MM.1S (cell line): ENCODE results near the gene GPSM1.

Source experiments
- EZH2 ChIP-seq: fragments of 300-600 bp; sonication (generic); optimal IDR thresholded peaks from 2 replicates; pipeline ENCODE3; 2017; ENCODE audit warnings: low read depth, mild to moderate bottlenecking, antibody characterized with exemption, low read length, mixed read lengths
- EZH2phosphoT487 ChIP-seq: fragments of 300-600 bp; sonication (generic); IDR thresholded peaks from 2 replicates; pipeline ENCODE4 v1.6.1; 2018; ENCODE audit warnings: antibody characterized with exemption, low read length
- TF ChIP-seq, protein P1 (sequence below): fragments of 300-600 bp; sonication (generic); IDR thresholded peaks from 2 replicates; pipeline ENCODE4 v1.5.1; 2016; ENCODE audit warnings: antibody characterized with exemption, low read length, mixed read lengths

DNA sequence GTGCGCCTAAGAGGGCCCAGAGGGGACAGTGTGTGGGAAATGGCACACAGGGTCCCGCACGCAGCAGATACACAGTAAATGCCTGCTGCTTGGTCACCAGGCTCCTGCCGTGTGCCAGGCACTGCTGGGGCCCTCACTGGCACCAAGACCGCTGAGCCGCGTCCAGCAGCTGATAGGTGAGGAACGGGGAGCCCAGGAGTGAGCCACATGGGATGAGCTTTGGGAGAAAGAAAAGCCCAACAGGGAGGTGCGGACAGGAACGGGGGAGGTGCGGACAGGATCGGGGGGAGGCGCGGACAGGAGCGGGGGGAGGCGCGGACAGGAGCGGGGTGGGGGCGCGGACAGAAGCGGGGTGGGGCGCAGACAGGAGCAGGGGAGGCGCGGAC is 16.5 kb downstream of the GPSM1 start:
- TF ChIP-seq, protein P1, sequence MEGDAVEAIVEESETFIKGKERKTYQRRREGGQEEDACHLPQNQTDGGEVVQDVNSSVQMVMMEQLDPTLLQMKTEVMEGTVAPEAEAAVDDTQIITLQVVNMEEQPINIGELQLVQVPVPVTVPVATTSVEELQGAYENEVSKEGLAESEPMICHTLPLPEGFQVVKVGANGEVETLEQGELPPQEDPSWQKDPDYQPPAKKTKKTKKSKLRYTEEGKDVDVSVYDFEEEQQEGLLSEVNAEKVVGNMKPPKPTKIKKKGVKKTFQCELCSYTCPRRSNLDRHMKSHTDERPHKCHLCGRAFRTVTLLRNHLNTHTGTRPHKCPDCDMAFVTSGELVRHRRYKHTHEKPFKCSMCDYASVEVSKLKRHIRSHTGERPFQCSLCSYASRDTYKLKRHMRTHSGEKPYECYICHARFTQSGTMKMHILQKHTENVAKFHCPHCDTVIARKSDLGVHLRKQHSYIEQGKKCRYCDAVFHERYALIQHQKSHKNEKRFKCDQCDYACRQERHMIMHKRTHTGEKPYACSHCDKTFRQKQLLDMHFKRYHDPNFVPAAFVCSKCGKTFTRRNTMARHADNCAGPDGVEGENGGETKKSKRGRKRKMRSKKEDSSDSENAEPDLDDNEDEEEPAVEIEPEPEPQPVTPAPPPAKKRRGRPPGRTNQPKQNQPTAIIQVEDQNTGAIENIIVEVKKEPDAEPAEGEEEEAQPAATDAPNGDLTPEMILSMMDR, result no peak
- TF ChIP-seq EZH2 (no peak), EZH2phosphoT487 (no peak)
